ENCODE results near the gene KSR1. TPM values are rescaled to one million over a fixed set of nuclear protein-coding genes. Genes with fewer than 3 reads are reported as not detected.

Gene KSR1
- total and polyA plus RNA-seq, 10 of the 15 experiments (the other 5 are each of a cell fraction or from before 2014, with no cell fraction given): 0.97 to 66.6 (median 22.9) TPM

GRCh38 chr17:27473748-27474609 lies 17.7 kb downstream of the KSR1 start (continued):
- TF ChIP-seq, protein P1, sequence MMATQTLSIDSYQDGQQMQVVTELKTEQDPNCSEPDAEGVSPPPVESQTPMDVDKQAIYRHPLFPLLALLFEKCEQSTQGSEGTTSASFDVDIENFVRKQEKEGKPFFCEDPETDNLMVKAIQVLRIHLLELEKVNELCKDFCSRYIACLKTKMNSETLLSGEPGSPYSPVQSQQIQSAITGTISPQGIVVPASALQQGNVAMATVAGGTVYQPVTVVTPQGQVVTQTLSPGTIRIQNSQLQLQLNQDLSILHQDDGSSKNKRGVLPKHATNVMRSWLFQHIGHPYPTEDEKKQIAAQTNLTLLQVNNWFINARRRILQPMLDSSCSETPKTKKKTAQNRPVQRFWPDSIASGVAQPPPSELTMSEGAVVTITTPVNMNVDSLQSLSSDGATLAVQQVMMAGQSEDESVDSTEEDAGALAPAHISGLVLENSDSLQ (IDR thresholded peaks at IDR 0.05): 0 out of 2 replicates have a peak, but pooled peaks have one; percentile 23
- TF ChIP-seq, protein P2, sequence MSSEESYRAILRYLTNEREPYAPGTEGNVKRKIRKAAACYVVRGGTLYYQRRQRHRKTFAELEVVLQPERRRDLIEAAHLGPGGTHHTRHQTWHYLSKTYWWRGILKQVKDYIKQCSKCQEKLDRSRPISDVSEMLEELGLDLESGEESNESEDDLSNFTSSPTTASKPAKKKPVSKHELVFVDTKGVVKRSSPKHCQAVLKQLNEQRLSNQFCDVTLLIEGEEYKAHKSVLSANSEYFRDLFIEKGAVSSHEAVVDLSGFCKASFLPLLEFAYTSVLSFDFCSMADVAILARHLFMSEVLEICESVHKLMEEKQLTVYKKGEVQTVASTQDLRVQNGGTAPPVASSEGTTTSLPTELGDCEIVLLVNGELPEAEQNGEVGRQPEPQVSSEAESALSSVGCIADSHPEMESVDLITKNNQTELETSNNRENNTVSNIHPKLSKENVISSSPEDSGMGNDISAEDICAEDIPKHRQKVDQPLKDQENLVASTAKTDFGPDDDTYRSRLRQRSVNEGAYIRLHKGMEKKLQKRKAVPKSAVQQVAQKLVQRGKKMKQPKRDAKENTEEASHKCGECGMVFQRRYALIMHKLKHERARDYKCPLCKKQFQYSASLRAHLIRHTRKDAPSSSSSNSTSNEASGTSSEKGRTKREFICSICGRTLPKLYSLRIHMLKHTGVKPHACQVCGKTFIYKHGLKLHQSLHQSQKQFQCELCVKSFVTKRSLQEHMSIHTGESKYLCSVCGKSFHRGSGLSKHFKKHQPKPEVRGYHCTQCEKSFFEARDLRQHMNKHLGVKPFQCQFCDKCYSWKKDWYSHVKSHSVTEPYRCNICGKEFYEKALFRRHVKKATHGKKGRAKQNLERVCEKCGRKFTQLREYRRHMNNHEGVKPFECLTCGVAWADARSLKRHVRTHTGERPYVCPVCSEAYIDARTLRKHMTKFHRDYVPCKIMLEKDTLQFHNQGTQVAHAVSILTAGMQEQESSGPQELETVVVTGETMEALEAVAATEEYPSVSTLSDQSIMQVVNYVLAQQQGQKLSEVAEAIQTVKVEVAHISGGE (CRISPR knock-in tag; IDR thresholded peaks at IDR 0.05): no peak
- TF ChIP-seq SPI1 (IDR thresholded peaks at IDR 0.05; ENCODE audit: borderline replicate concordance, insufficient read depth, low read depth, low read length): no peak
- TF ChIP-seq RELB (IDR thresholded peaks at IDR 0.05; ENCODE audit: low read depth): peak; percentile 90
- TF ChIP-seq, protein P3, sequence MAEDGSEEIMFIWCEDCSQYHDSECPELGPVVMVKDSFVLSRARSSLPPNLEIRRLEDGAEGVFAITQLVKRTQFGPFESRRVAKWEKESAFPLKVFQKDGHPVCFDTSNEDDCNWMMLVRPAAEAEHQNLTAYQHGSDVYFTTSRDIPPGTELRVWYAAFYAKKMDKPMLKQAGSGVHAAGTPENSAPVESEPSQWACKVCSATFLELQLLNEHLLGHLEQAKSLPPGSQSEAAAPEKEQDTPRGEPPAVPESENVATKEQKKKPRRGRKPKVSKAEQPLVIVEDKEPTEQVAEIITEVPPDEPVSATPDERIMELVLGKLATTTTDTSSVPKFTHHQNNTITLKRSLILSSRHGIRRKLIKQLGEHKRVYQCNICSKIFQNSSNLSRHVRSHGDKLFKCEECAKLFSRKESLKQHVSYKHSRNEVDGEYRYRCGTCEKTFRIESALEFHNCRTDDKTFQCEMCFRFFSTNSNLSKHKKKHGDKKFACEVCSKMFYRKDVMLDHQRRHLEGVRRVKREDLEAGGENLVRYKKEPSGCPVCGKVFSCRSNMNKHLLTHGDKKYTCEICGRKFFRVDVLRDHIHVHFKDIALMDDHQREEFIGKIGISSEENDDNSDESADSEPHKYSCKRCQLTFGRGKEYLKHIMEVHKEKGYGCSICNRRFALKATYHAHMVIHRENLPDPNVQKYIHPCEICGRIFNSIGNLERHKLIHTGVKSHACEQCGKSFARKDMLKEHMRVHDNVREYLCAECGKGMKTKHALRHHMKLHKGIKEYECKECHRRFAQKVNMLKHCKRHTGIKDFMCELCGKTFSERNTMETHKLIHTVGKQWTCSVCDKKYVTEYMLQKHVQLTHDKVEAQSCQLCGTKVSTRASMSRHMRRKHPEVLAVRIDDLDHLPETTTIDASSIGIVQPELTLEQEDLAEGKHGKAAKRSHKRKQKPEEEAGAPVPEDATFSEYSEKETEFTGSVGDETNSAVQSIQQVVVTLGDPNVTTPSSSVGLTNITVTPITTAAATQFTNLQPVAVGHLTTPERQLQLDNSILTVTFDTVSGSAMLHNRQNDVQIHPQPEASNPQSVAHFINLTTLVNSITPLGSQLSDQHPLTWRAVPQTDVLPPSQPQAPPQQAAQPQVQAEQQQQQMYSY (CRISPR knock-in tag; IDR thresholded peaks at IDR 0.05): no peak
- peak; percentile 46 for TF ChIP-seq SMAD1 (IDR thresholded peaks at IDR 0.05; ENCODE audit: low read depth, partially characterized antibody)
- peak; percentile 39 for TF ChIP-seq MYC (IDR thresholded peaks at IDR 0.05; ENCODE audit: insufficient read depth, insufficient read length, insufficient replicate concordance, low read length, severe bottlenecking)
- TF ChIP-seq ZSCAN29 (IDR thresholded peaks at IDR 0.05): no peak
- TF ChIP-seq, protein P4, sequence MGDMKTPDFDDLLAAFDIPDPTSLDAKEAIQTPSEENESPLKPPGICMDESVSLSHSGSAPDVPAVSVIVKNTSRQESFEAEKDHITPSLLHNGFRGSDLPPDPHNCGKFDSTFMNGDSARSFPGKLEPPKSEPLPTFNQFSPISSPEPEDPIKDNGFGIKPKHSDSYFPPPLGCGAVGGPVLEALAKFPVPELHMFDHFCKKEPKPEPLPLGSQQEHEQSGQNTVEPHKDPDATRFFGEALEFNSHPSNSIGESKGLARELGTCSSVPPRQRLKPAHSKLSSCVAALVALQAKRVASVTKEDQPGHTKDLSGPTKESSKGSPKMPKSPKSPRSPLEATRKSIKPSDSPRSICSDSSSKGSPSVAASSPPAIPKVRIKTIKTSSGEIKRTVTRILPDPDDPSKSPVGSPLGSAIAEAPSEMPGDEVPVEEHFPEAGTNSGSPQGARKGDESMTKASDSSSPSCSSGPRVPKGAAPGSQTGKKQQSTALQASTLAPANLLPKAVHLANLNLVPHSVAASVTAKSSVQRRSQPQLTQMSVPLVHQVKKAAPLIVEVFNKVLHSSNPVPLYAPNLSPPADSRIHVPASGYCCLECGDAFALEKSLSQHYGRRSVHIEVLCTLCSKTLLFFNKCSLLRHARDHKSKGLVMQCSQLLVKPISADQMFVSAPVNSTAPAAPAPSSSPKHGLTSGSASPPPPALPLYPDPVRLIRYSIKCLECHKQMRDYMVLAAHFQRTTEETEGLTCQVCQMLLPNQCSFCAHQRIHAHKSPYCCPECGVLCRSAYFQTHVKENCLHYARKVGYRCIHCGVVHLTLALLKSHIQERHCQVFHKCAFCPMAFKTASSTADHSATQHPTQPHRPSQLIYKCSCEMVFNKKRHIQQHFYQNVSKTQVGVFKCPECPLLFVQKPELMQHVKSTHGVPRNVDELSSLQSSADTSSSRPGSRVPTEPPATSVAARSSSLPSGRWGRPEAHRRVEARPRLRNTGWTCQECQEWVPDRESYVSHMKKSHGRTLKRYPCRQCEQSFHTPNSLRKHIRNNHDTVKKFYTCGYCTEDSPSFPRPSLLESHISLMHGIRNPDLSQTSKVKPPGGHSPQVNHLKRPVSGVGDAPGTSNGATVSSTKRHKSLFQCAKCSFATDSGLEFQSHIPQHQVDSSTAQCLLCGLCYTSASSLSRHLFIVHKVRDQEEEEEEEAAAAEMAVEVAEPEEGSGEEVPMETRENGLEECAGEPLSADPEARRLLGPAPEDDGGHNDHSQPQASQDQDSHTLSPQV (IDR thresholded peaks at IDR 0.05): peak; percentile 48; the same call in 1 of the 2 replicates
- no peak for TF ChIP-seq NFXL1 (IDR thresholded peaks at IDR 0.05; ENCODE audit: borderline replicate concordance)
- 0 out of 2 replicates have a peak, but pooled peaks have one; percentile 68 for TF ChIP-seq SIN3A (IDR thresholded peaks at IDR 0.05; ENCODE audit: low read depth, low read length)
- no peak for TF ChIP-seq FOS (IDR thresholded peaks at IDR 0.05; ENCODE audit: borderline replicate concordance, extremely low read depth, insufficient read length)
- TF ChIP-seq BMI1 (IDR thresholded peaks at IDR 0.05; ENCODE audit: borderline replicate concordance): no peak

All from GM12878 (cell line).